ENCODE results near the gene CXCR4.

The CXCR4 gene

DNA sequence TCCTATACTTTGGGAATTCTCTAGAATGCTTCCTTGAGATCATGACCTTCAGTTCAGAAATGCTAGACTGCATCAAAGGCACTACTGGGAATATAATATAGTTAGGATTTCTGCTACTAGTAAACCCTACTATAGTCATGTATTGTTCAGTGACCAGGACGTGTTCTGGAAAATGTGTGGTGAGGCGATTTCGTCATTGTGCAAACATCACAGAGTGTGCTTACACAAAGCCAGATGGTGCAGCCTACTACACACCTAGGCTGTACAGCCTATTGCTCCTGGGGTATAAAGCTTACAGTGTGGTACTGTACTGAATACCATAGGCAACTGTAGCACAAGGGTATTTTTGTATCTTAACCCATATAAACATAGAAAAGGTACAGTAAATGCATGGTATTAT lies 13.0 kb downstream of the CXCR4 start:
- no peaks in the 10 kb centered on the region for H3K27me3 ChIP-seq (ENCODE audit: insufficient read depth, low read length, poor library complexity)
- no peaks in the 10 kb centered on the region for H3K79me2 ChIP-seq (ENCODE audit: insufficient read depth, low read length)
- no peak overlapping the region for H3K4me2 ChIP-seq (ENCODE audit: insufficient read depth, low read length)
- DNase-seq (no peak), ATAC-seq (ENCODE audit: insufficient read depth, low read depth) (no peak)
- no peak overlapping the region for H3K4me3 ChIP-seq (ENCODE audit: low read depth in 1 of 2, low read length in 2 of 2)
- TF ChIP-seq EZH2 (IDR thresholded peaks at IDR 0.05; ENCODE audit: borderline replicate concordance, low read depth, low read length, severe bottlenecking): no peak
- TF ChIP-seq, protein P1, sequence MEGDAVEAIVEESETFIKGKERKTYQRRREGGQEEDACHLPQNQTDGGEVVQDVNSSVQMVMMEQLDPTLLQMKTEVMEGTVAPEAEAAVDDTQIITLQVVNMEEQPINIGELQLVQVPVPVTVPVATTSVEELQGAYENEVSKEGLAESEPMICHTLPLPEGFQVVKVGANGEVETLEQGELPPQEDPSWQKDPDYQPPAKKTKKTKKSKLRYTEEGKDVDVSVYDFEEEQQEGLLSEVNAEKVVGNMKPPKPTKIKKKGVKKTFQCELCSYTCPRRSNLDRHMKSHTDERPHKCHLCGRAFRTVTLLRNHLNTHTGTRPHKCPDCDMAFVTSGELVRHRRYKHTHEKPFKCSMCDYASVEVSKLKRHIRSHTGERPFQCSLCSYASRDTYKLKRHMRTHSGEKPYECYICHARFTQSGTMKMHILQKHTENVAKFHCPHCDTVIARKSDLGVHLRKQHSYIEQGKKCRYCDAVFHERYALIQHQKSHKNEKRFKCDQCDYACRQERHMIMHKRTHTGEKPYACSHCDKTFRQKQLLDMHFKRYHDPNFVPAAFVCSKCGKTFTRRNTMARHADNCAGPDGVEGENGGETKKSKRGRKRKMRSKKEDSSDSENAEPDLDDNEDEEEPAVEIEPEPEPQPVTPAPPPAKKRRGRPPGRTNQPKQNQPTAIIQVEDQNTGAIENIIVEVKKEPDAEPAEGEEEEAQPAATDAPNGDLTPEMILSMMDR (IDR thresholded peaks at IDR 0.05; ENCODE audit: borderline replicate concordance, extremely low read depth, low read length, poor library complexity, severe bottlenecking): no peak
- H4K20me1 ChIP-seq (ENCODE audit: insufficient read depth, low read length): no peaks in the 10 kb centered on the region
- no peaks in the 10 kb centered on the region for H3K9me3 ChIP-seq (ENCODE audit: insufficient read depth, low read length, severe bottlenecking)
- no peak overlapping the region for H3K27ac ChIP-seq (ENCODE audit: low read length)
- H3K4me1 ChIP-seq (ENCODE audit: insufficient read depth, low read length): no peaks in the 10 kb centered on the region
- no peaks in the 10 kb centered on the region for H3K36me3 ChIP-seq (ENCODE audit: insufficient read depth, low read length)
- H2AFZ ChIP-seq (ENCODE audit: low read depth, low read length): no peak overlapping the region
- no peak overlapping the region for H3K9ac ChIP-seq (ENCODE audit: low read depth, low read length)

DNA sequence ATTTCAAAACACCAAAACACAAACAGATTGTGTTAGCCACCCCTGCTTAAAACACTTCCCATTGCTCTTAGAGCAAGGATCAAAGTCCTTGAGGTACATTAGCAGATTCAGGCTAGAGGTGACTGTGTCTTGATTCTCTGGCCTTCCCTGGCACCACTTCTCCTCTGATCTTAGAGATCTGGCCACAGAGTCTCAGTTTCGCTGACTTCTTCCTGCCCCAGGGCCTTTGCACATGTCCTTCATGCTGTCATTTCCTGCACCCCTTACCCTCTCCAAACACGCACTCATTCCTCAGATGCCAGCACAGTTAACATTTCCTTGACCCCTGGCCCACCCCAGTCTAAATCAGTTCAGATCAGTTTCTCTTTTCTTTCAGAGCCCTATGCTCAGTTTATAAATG lies 16.9 kb downstream of the CXCR4 start:
- no peak overlapping the region for H2AFZ ChIP-seq (ENCODE audit: low read depth, low read length)

DNA sequence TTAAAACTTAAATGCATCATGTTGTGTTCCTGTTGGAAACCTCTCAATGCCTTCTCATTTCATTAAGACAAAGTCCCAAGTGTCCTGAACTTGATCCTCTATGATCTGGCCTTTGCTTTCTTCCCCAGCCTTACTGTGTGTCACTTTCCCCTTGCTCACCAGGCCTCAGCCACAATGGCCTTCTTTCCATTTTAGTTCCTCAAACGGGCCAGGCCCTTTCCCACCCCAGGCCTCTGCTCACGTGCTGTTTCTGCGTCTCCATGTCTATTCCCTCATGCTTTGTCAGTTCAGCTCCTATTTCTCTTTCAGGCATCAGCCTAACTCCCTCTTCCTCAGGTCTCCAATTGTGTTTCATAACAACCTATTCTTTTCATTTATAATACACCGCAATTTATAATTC lies 19.5 kb downstream of the CXCR4 start:
- no peak for DNase-seq
- Histone ChIP-seq H2AFZ (ENCODE audit: low read depth, low read length) (no peak overlapping the region), H3K27me3 (ENCODE audit: insufficient read depth, low read length, poor library complexity) (no peaks in the 10 kb centered on the region), H3K36me3 (ENCODE audit: insufficient read depth, low read length) (no peaks in the 10 kb centered on the region), H3K9me3 (ENCODE audit: insufficient read depth, low read length, severe bottlenecking) (no peaks in the 10 kb centered on the region), H3K4me1 (ENCODE audit: insufficient read depth, low read length) (no peaks in the 10 kb centered on the region), H3K79me2 (ENCODE audit: insufficient read depth, low read length) (no peaks in the 10 kb centered on the region), H4K20me1 (ENCODE audit: insufficient read depth, low read length) (no peaks in the 10 kb centered on the region), H3K27ac (ENCODE audit: low read length) (no peak overlapping the region), H3K9ac (ENCODE audit: low read depth, low read length) (no peak overlapping the region), H3K4me3 (ENCODE audit: low read depth in 1 of 2, low read length in 2 of 2) (no peak overlapping the region), H3K4me2 (ENCODE audit: insufficient read depth, low read length) (no peak overlapping the region)
- TF ChIP-seq, protein P1 (IDR thresholded peaks at IDR 0.05; ENCODE audit: borderline replicate concordance, extremely low read depth, low read length, poor library complexity, severe bottlenecking): no peak
- TF ChIP-seq EZH2 (IDR thresholded peaks at IDR 0.05; ENCODE audit: borderline replicate concordance, low read depth, low read length, severe bottlenecking): no peak
- no peak for ATAC-seq (ENCODE audit: insufficient read depth, low read depth)

More for the DNA sequence above, 16.9 kb downstream of the CXCR4 start:
- TF ChIP-seq, protein P1 (IDR thresholded peaks at IDR 0.05; ENCODE audit: borderline replicate concordance, extremely low read depth, low read length, poor library complexity, severe bottlenecking): no peak
- no peak for TF ChIP-seq EZH2 (IDR thresholded peaks at IDR 0.05; ENCODE audit: borderline replicate concordance, low read depth, low read length, severe bottlenecking)
- Histone ChIP-seq H3K4me3 (ENCODE audit: low read depth in 1 of 2, low read length in 2 of 2) (no peak overlapping the region), H4K20me1 (ENCODE audit: insufficient read depth, low read length) (no peaks in the 10 kb centered on the region), H3K4me1 (ENCODE audit: insufficient read depth, low read length) (no peaks in the 10 kb centered on the region), H3K4me2 (ENCODE audit: insufficient read depth, low read length) (no peak overlapping the region), H3K36me3 (ENCODE audit: insufficient read depth, low read length) (no peaks in the 10 kb centered on the region), H3K27ac (ENCODE audit: low read length) (no peak overlapping the region), H3K9ac (ENCODE audit: low read depth, low read length) (no peak overlapping the region), H3K79me2 (ENCODE audit: insufficient read depth, low read length) (no peaks in the 10 kb centered on the region), H3K27me3 (ENCODE audit: insufficient read depth, low read length, poor library complexity) (no peaks in the 10 kb centered on the region), H3K9me3 (ENCODE audit: insufficient read depth, low read length, severe bottlenecking) (no peaks in the 10 kb centered on the region)
- DNase-seq (no peak), ATAC-seq (ENCODE audit: insufficient read depth, low read depth) (no peak; the same call in 2 of the 3 replicates)

DNA sequence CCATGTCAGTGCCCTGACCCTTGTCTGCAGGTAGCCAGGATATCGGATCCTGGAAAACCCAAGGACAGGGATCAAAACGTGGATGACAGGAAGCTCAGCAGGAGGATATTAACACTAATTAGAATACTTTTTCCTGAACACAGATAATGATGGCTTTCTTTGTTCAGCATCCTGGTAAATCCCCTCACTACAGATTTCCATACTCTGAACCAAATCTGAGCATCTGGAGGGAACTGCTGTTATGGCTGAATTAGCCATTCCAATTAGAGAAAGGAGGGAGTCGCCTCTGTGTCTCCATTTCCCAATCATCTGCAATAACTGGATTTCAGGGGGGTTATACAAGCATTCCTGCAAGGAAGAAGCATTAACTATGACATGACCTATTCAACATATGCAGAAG lies 24.4 kb downstream of the CXCR4 start:
- H3K9ac ChIP-seq (ENCODE audit: low read depth, low read length): no peak overlapping the region
- H3K9me3 ChIP-seq (ENCODE audit: insufficient read depth, low read length, severe bottlenecking): no peaks in the 10 kb centered on the region
- no peaks in the 10 kb centered on the region for H3K79me2 ChIP-seq (ENCODE audit: insufficient read depth, low read length)
- H4K20me1 ChIP-seq (ENCODE audit: insufficient read depth, low read length): no peaks in the 10 kb centered on the region
- no peak for DNase-seq
- H3K4me3 ChIP-seq (ENCODE audit: low read depth in 1 of 2, low read length in 2 of 2): no peak overlapping the region
- H3K27me3 ChIP-seq (ENCODE audit: insufficient read depth, low read length, poor library complexity): no peaks in the 10 kb centered on the region
- H3K4me1 ChIP-seq (ENCODE audit: insufficient read depth, low read length): peaks cover 3% of the 10 kb centered on the region; the same call in 1 of the 2 replicates
- no peak overlapping the region for H3K27ac ChIP-seq (ENCODE audit: low read length)
- H2AFZ ChIP-seq (ENCODE audit: low read depth, low read length): no peak overlapping the region
- no peak for ATAC-seq (ENCODE audit: insufficient read depth, low read depth)
- no peak for TF ChIP-seq EZH2 (IDR thresholded peaks at IDR 0.05; ENCODE audit: borderline replicate concordance, low read depth, low read length, severe bottlenecking)
- TF ChIP-seq, protein P1 (IDR thresholded peaks at IDR 0.05; ENCODE audit: borderline replicate concordance, extremely low read depth, low read length, poor library complexity, severe bottlenecking): no peak
- no peaks in the 10 kb centered on the region for H3K36me3 ChIP-seq (ENCODE audit: insufficient read depth, low read length)
- H3K4me2 ChIP-seq (ENCODE audit: insufficient read depth, low read length): no peak overlapping the region

All from DND-41 (cell line).